ENCODE data around the gene SV2B.

SV2B gene

GRCh38 chr15:91231703-91232102, 131.6 kb downstream of the SV2B start:
- no peak overlapping the region for H3K9ac ChIP-seq (ENCODE audit: low read length in 5 of 5)
- no peaks in the 10 kb centered on the region for H3K36me3 ChIP-seq (ENCODE audit: control insufficient read depth in 5 of 5, insufficient read depth in 5 of 5, low read length in 5 of 5)
- no peak overlapping the region for H3K4me3 ChIP-seq (ENCODE audit: low read depth in 1 of 5, low read length in 5 of 5)
- H3K9me3 ChIP-seq (ENCODE audit: control insufficient read depth in 5 of 5, low read length in 5 of 5): no peaks in the 10 kb centered on the region
- no peaks in the 10 kb centered on the region for H3K4me1 ChIP-seq (ENCODE audit: control insufficient read depth in 5 of 5, insufficient read depth in 5 of 5, low read length in 5 of 5)
- peaks cover 0 to 2% (median 0%) of the 10 kb centered on the region in 5 donors for H3K27me3 ChIP-seq (ENCODE audit: control insufficient read depth in 5 of 5, insufficient read depth in 4 of 5, low read length in 5 of 5)
- no peak overlapping the region for H3K27ac ChIP-seq (ENCODE audit: low read depth, low read length)

GRCh38 chr15:91234759-91235158, 134.7 kb downstream of the SV2B start:
- Histone ChIP-seq H3K36me3 (ENCODE audit: control insufficient read depth in 5 of 5, insufficient read depth in 5 of 5, low read length in 5 of 5) (no peaks in the 10 kb centered on the region), H3K9me3 (ENCODE audit: control insufficient read depth in 5 of 5, low read length in 5 of 5) (no peaks in the 10 kb centered on the region), H3K4me3 (ENCODE audit: low read depth in 1 of 5, low read length in 5 of 5) (no peak overlapping the region), H3K27ac (ENCODE audit: low read depth, low read length) (no peak overlapping the region), H3K4me1 (ENCODE audit: control insufficient read depth in 5 of 5, insufficient read depth in 5 of 5, low read length in 5 of 5) (peaks cover 0 to 13% (median 0%) of the 10 kb centered on the region in 5 donors), H3K9ac (ENCODE audit: low read length in 5 of 5) (no peak overlapping the region), H3K27me3 (ENCODE audit: control insufficient read depth in 5 of 5, insufficient read depth in 4 of 5, low read length in 5 of 5) (peaks cover 0 to 2% (median 0%) of the 10 kb centered on the region in 5 donors)

GRCh38 chr15:91235376-91235775, 135.3 kb downstream of the SV2B start:
- H3K27me3 ChIP-seq (ENCODE audit: control insufficient read depth in 5 of 5, insufficient read depth in 4 of 5, low read length in 5 of 5): peaks cover 0 to 2% (median 0%) of the 10 kb centered on the region in 5 donors
- H3K4me3 ChIP-seq (ENCODE audit: low read depth in 1 of 5, low read length in 5 of 5): no peak overlapping the region
- H3K36me3 ChIP-seq (ENCODE audit: control insufficient read depth in 5 of 5, insufficient read depth in 5 of 5, low read length in 5 of 5): no peaks in the 10 kb centered on the region
- H3K27ac ChIP-seq (ENCODE audit: low read depth, low read length): no peak overlapping the region
- H3K9me3 ChIP-seq (ENCODE audit: control insufficient read depth in 5 of 5, low read length in 5 of 5): no peaks in the 10 kb centered on the region
- no peak overlapping the region for H3K9ac ChIP-seq (ENCODE audit: low read length in 5 of 5)
- peaks cover 0 to 13% (median 0%) of the 10 kb centered on the region in 5 donors for H3K4me1 ChIP-seq (ENCODE audit: control insufficient read depth in 5 of 5, insufficient read depth in 5 of 5, low read length in 5 of 5)

- peaks cover 0 to 13% (median 0%) of the 10 kb centered on the region in 5 donors for H3K4me1 ChIP-seq (ENCODE audit: control insufficient read depth in 5 of 5, insufficient read depth in 5 of 5, low read length in 5 of 5)
- H3K27me3 ChIP-seq (ENCODE audit: control insufficient read depth in 5 of 5, insufficient read depth in 4 of 5, low read length in 5 of 5): peaks cover 0 to 2% (median 0%) of the 10 kb centered on the region in 5 donors
- no peak overlapping the region for H3K4me3 ChIP-seq (ENCODE audit: low read depth in 1 of 5, low read length in 5 of 5)
- no peaks in the 10 kb centered on the region for H3K36me3 ChIP-seq (ENCODE audit: control insufficient read depth in 5 of 5, insufficient read depth in 5 of 5, low read length in 5 of 5)
- no peak overlapping the region for H3K9ac ChIP-seq (ENCODE audit: low read length in 5 of 5)
- H3K9me3 ChIP-seq (ENCODE audit: control insufficient read depth in 5 of 5, low read length in 5 of 5): no peaks in the 10 kb centered on the region
- no peak overlapping the region for H3K27ac ChIP-seq (ENCODE audit: low read depth, low read length)
These were observed 137.4 kb downstream of the SV2B start for GRCh38 chr15:91237445-91237844.

- H3K36me3 ChIP-seq (ENCODE audit: control insufficient read depth in 5 of 5, insufficient read depth in 5 of 5, low read length in 5 of 5): no peaks in the 10 kb centered on the region
- H3K27ac ChIP-seq (ENCODE audit: low read depth, low read length): no peak overlapping the region
- no peak overlapping the region for H3K9ac ChIP-seq (ENCODE audit: low read length in 5 of 5)
- H3K4me3 ChIP-seq (ENCODE audit: low read depth in 1 of 5, low read length in 5 of 5): no peak overlapping the region
- peaks cover 0 to 13% (median 0%) of the 10 kb centered on the region in 5 donors for H3K4me1 ChIP-seq (ENCODE audit: control insufficient read depth in 5 of 5, insufficient read depth in 5 of 5, low read length in 5 of 5)
- H3K9me3 ChIP-seq (ENCODE audit: control insufficient read depth in 5 of 5, low read length in 5 of 5): no peaks in the 10 kb centered on the region
- peaks cover 0 to 2% (median 0%) of the 10 kb centered on the region in 5 donors for H3K27me3 ChIP-seq (ENCODE audit: control insufficient read depth in 5 of 5, insufficient read depth in 4 of 5, low read length in 5 of 5)
These were observed 138.8 kb downstream of the SV2B start for GRCh38 chr15:91238644-91239425.

- Histone ChIP-seq H3K36me3 (ENCODE audit: control insufficient read depth in 5 of 5, insufficient read depth in 5 of 5, low read length in 5 of 5) (no peaks in the 10 kb centered on the region), H3K9me3 (ENCODE audit: control insufficient read depth in 5 of 5, low read length in 5 of 5) (no peaks in the 10 kb centered on the region), H3K4me1 (ENCODE audit: control insufficient read depth in 5 of 5, insufficient read depth in 5 of 5, low read length in 5 of 5) (peaks cover 0 to 6% (median 0%) of the 10 kb centered on the region in 5 donors), H3K27ac (ENCODE audit: low read depth, low read length) (no peak overlapping the region), H3K27me3 (ENCODE audit: control insufficient read depth in 5 of 5, insufficient read depth in 4 of 5, low read length in 5 of 5) (no peaks in the 10 kb centered on the region), H3K4me3 (ENCODE audit: low read depth in 1 of 5, low read length in 5 of 5) (no peak overlapping the region), H3K9ac (ENCODE audit: low read length in 5 of 5) (no peak overlapping the region)
These were observed 143.8 kb downstream of the SV2B start for GRCh38 chr15:91243826-91244225.

- no peak overlapping the region for H3K4me3 ChIP-seq (ENCODE audit: low read depth in 1 of 5, low read length in 5 of 5)
- H3K9ac ChIP-seq (ENCODE audit: low read length in 5 of 5): no peak overlapping the region
- no peaks in the 10 kb centered on the region for H3K27me3 ChIP-seq (ENCODE audit: control insufficient read depth in 5 of 5, insufficient read depth in 4 of 5, low read length in 5 of 5)
- H3K27ac ChIP-seq (ENCODE audit: low read depth, low read length): no peak overlapping the region
- H3K9me3 ChIP-seq (ENCODE audit: control insufficient read depth in 5 of 5, low read length in 5 of 5): no peaks in the 10 kb centered on the region
- H3K4me1 ChIP-seq (ENCODE audit: control insufficient read depth in 5 of 5, insufficient read depth in 5 of 5, low read length in 5 of 5): peaks cover 0 to 4% (median 3%) of the 10 kb centered on the region in 5 donors
- no peaks in the 10 kb centered on the region for H3K36me3 ChIP-seq (ENCODE audit: control insufficient read depth in 5 of 5, insufficient read depth in 5 of 5, low read length in 5 of 5)
These were observed 144.9 kb downstream of the SV2B start for GRCh38 chr15:91244919-91245318.

- Histone ChIP-seq H3K4me3 (ENCODE audit: low read depth in 1 of 5, low read length in 5 of 5) (no peak overlapping the region), H3K4me1 (ENCODE audit: control insufficient read depth in 5 of 5, insufficient read depth in 5 of 5, low read length in 5 of 5) (peaks cover 0 to 4% (median 3%) of the 10 kb centered on the region in 5 donors), H3K27ac (ENCODE audit: low read depth, low read length) (no peak overlapping the region), H3K27me3 (ENCODE audit: control insufficient read depth in 5 of 5, insufficient read depth in 4 of 5, low read length in 5 of 5) (no peaks in the 10 kb centered on the region), H3K9me3 (ENCODE audit: control insufficient read depth in 5 of 5, low read length in 5 of 5) (no peaks in the 10 kb centered on the region), H3K9ac (ENCODE audit: low read length in 5 of 5) (no peak overlapping the region), H3K36me3 (ENCODE audit: control insufficient read depth in 5 of 5, insufficient read depth in 5 of 5, low read length in 5 of 5) (no peaks in the 10 kb centered on the region)
These were observed 146.9 kb downstream of the SV2B start for GRCh38 chr15:91246998-91247397.

- Histone ChIP-seq H3K4me3 (ENCODE audit: low read depth in 1 of 5, low read length in 5 of 5) (no peak overlapping the region), H3K9me3 (ENCODE audit: control insufficient read depth in 5 of 5, low read length in 5 of 5) (no peaks in the 10 kb centered on the region), H3K9ac (ENCODE audit: low read length in 5 of 5) (no peak overlapping the region), H3K4me1 (ENCODE audit: control insufficient read depth in 5 of 5, insufficient read depth in 5 of 5, low read length in 5 of 5) (peaks cover 0 to 4% (median 3%) of the 10 kb centered on the region in 5 donors), H3K27me3 (ENCODE audit: control insufficient read depth in 5 of 5, insufficient read depth in 4 of 5, low read length in 5 of 5) (no peaks in the 10 kb centered on the region), H3K27ac (ENCODE audit: low read depth, low read length) (no peak overlapping the region), H3K36me3 (ENCODE audit: control insufficient read depth in 5 of 5, insufficient read depth in 5 of 5, low read length in 5 of 5) (no peaks in the 10 kb centered on the region)
These were observed 149.5 kb downstream of the SV2B start for GRCh38 chr15:91249591-91249990.

- H3K9ac ChIP-seq (ENCODE audit: low read length in 5 of 5): no peak overlapping the region
- no peaks in the 10 kb centered on the region for H3K9me3 ChIP-seq (ENCODE audit: control insufficient read depth in 5 of 5, low read length in 5 of 5)
- peaks cover 0 to 5% (median 0%) of the 10 kb centered on the region in 5 donors for H3K27me3 ChIP-seq (ENCODE audit: control insufficient read depth in 5 of 5, insufficient read depth in 4 of 5, low read length in 5 of 5)
- no peaks in the 10 kb centered on the region for H3K36me3 ChIP-seq (ENCODE audit: control insufficient read depth in 5 of 5, insufficient read depth in 5 of 5, low read length in 5 of 5)
- no peak overlapping the region for H3K4me3 ChIP-seq (ENCODE audit: low read depth in 1 of 5, low read length in 5 of 5)
- H3K4me1 ChIP-seq (ENCODE audit: control insufficient read depth in 5 of 5, insufficient read depth in 5 of 5, low read length in 5 of 5): peaks cover 0 to 4% (median 2%) of the 10 kb centered on the region in 5 donors
- H3K27ac ChIP-seq (ENCODE audit: low read depth, low read length): no peak overlapping the region
These were observed 152.3 kb downstream of the SV2B start for GRCh38 chr15:91252322-91252721.
